ENCODE results near the gene ZNF117. TPM values are rescaled to one million over a fixed set of nuclear protein-coding genes. Genes with fewer than 3 reads are reported as not detected.
A peak's percentile ranks its signal among the peaks of the same experiment; 100 is the strongest.
"Not testable (repeated sequence)": the region's sequence is repeated elsewhere in the genome, so short reads cannot be mapped to it uniquely, and the experiment has no call there.

The ZNF117 gene
- polyA plus RNA-seq, 3 donors: 24.9 to 58.9 (median 58.3) TPM

GRCh38 chr7:64999165-65000004 lies 8.5 kb upstream of the ZNF117 start:
- DNase-seq: no peak

- no peak for DNase-seq
These were observed 8.0 kb upstream of the ZNF117 start for GRCh38 chr7:64998865-64999164.

GRCh38 chr7:64997927-64998391 lies 7.1 kb upstream of the ZNF117 start:
- DNase-seq: no peak

- DNase-seq: no peak
These were observed 6.5 kb upstream of the ZNF117 start for GRCh38 chr7:64997164-64997908.

- DNase-seq: no peak
These were observed 5.5 kb upstream of the ZNF117 start for GRCh38 chr7:64996305-64996704.

GRCh38 chr7:64993901-64994300 lies 3.1 kb upstream of the ZNF117 start:
- no peak for DNase-seq

- DNase-seq: no peak
These were observed 2.1 kb upstream of the ZNF117 start for GRCh38 chr7:64992971-64993370.

- DNase-seq: no peak
These were observed 620 bp downstream of the ZNF117 start for GRCh38 chr7:64990216-64990615.

- no peak for DNase-seq
These were observed 12.2 kb downstream of the ZNF117 start for GRCh38 chr7:64978497-64979203.

GRCh38 chr7:64965594-64965993 lies 25.2 kb downstream of the ZNF117 start:
- DNase-seq: no peak

- no peak for DNase-seq
These were observed 31.6 kb downstream of the ZNF117 start for GRCh38 chr7:64959072-64959747.

GRCh38 chr7:64951250-64951848 lies 39.5 kb downstream of the ZNF117 start:
- peak; percentile 33 for DNase-seq

- DNase-seq: peak; percentile 4
These were observed 40.2 kb downstream of the ZNF117 start for GRCh38 chr7:64950673-64951072.

- DNase-seq: not testable (repeated sequence)
These were observed 42.1 kb downstream of the ZNF117 start for GRCh38 chr7:64948774-64949173.

- DNase-seq: peak; percentile 7
These were observed 43.4 kb downstream of the ZNF117 start for GRCh38 chr7:64947252-64948000.

GRCh38 chr7:64946772-64947171 lies 44.1 kb downstream of the ZNF117 start:
- DNase-seq: peak; percentile 10

GRCh38 chr7:64945503-64946175 lies 45.2 kb downstream of the ZNF117 start:
- no peak for DNase-seq

GRCh38 chr7:64944667-64945502 lies 46.0 kb downstream of the ZNF117 start:
- DNase-seq: not testable (repeated sequence)

GRCh38 chr7:64940021-64940420 lies 50.8 kb downstream of the ZNF117 start:
- DNase-seq: not testable (repeated sequence)
